ENCODE measurements around the gene RHOV. TPM values are rescaled to one million over a fixed set of nuclear protein-coding genes. Genes with fewer than 3 reads are reported as not detected.

RHOV gene
- total and polyA plus RNA-seq, 3 experiments from 2014 or later = 0.24 to 0.40 TPM; not detected in 1

DNA sequence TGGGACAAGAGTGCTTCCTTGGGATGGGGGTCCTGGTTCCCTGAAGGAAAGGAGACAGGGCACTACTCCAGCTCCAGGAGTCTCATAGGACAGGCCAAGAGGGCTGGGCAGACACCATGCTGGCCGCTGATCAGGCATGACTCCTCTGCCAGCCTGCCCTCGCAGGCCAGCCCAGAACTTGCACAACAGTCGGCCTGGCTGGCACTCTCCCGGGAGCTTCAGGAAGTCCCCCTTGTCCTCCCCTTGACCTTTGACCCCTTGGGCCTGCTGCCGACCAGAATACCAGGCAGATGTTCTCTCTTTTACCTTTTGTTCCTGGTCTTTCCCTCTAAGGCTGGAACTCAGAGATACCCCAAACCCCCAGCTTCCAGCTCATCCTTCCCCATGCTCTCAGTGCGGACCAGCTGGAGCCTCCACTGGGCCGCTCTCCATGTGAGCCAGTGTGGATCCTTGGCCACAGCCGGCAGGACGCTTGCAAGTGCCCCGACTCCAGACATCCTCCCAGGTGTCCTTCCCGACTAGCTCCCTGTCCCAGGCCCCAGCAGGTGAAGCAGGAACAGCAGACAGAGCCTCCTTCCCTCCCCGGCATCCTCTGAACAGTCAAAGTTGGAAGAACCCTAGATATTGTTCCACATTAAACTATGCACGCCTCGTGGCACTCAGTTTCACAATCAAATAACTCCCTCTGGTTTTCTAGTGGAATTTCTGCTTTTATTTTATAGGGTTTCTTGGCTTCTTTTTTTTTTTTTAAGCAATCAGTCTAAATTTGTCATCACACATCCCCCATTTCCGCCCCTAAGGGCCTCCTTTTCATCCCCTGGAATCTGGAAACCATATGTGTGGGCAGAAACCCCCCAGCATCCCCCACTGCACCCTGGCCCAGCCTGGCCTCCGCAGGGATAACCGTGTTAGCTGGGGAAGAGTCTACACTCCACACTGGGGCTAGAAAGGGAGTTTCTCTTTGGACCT is 35.9 kb upstream of the RHOV start:
- CTCF ChIA-PET = interaction anchor here (0.5 to 2.3 kb wide), 8 partner anchors 9 to 278 kb away, joined by 3 to 5 read pairs (median 4); no protein-coding TSS in a partner anchor
- peak overlapping the region in 4 of 8 donors; percentile 61 to 83 (median 72) for H3K27ac Mint-ChIP-seq
- DNase-seq = no peak
- no peaks in the 10 kb centered on the region for H3K9me3 Mint-ChIP-seq
- Histone ChIP-seq H3K4me1 (ENCODE audit: insufficient read depth, low read length) (peaks cover 22% of the 10 kb centered on the region), H3K27me3 (ENCODE audit: insufficient read depth, low read length, poor library complexity, severe bottlenecking) (no peaks in the 10 kb centered on the region), H3K9me3 (ENCODE audit: low read length) (no peaks in the 10 kb centered on the region), H3K36me3 (ENCODE audit: insufficient read depth, low read length) (no peaks in the 10 kb centered on the region), H3K4me3 (ENCODE audit: low read length) (no peak overlapping the region), H3K27ac (ENCODE audit: low read depth, low read length) (no peak overlapping the region)
- POLR2A ChIA-PET = no interaction called here
- H3K4me3 Mint-ChIP-seq = peak overlapping the region in 1 of 7 donors; percentile 69
- H3K27me3 Mint-ChIP-seq = peaks cover 0 to 5% of the 10 kb centered on the region in 2 donors
- peaks cover 4 to 27% (median 9%) of the 10 kb centered on the region in 3 donors for H3K4me1 Mint-ChIP-seq
- H3K36me3 Mint-ChIP-seq = no peaks in the 10 kb centered on the region

DNA sequence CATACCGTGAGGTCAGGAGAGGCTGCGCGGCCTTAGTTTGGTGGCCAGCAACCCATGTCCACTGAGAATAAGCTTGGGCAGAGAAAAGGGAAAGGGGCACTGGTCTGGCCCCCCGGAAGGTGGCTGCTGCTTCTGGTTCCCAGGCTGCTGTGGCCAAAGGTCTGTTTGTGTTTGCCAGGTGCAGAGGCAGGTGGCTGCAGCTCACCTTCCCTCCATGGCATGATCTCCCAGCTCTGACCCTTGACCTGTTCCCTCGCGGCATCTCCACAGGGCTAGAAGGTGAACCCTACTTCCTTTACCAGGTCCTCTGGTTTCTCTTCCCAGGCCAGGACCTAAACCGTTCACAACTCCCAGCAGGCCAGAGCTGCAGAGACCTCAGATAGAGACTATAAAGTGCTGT is 34.1 kb upstream of the RHOV start:
- peak overlapping the region; percentile 30 to 86 (median 77) for H3K4me3 Mint-ChIP-seq
- H3K4me1 ChIP-seq (ENCODE audit: insufficient read depth, low read length) = peaks cover 26% of the 10 kb centered on the region
- H3K27me3 ChIP-seq (ENCODE audit: insufficient read depth, low read length, poor library complexity, severe bottlenecking) = no peaks in the 10 kb centered on the region
- H3K9me3 Mint-ChIP-seq = no peaks in the 10 kb centered on the region
- no peak overlapping the region for H3K27ac ChIP-seq (ENCODE audit: low read depth, low read length)
- H3K4me1 Mint-ChIP-seq = peaks cover 12 to 42% (median 20%) of the 10 kb centered on the region in 3 donors
- peaks cover 0 to 2% of the 10 kb centered on the region in 2 donors for H3K27me3 Mint-ChIP-seq
- peaks cover 0 to 16% (median 0%) of the 10 kb centered on the region in 3 donors for H3K36me3 Mint-ChIP-seq
- H3K4me3 ChIP-seq (ENCODE audit: low read length) = no peak overlapping the region
- H3K27ac Mint-ChIP-seq = peak overlapping the region in 7 of 8 donors; percentile 43 to 95 (median 86)
- DNase-seq = no peak
- H3K9me3 ChIP-seq (ENCODE audit: low read length) = no peaks in the 10 kb centered on the region
- ChIA-PET POLR2A (interaction anchor here (0.6 to 2.2 kb wide), 4 partner anchors 9 to 584 kb away, joined by 3 to 6 read pairs (median 5); partner anchors contain the start of gene CHAC1), CTCF (interaction anchor here (1.6 to 6.9 kb wide), 9 partner anchors 10 to 276 kb away, joined by 3 to 56 read pairs (median 9); partner anchors contain the start of gene DLL4)
- peaks cover 8% of the 10 kb centered on the region for H3K36me3 ChIP-seq (ENCODE audit: insufficient read depth, low read length)

GRCh38 chr15:40906991-40907802 is 33.2 kb upstream of the RHOV start:
- H3K36me3 ChIP-seq (ENCODE audit: insufficient read depth, low read length) = peaks cover 13% of the 10 kb centered on the region
- H3K4me1 ChIP-seq (ENCODE audit: insufficient read depth, low read length) = peaks cover 26% of the 10 kb centered on the region
- no peaks in the 10 kb centered on the region for H3K9me3 ChIP-seq (ENCODE audit: low read length)
- peak overlapping the region; percentile 68 to 95 (median 90) for H3K27ac Mint-ChIP-seq
- peaks cover 0 to 2% of the 10 kb centered on the region in 2 donors for H3K27me3 Mint-ChIP-seq
- ChIA-PET CTCF (interaction anchor here (1.0 to 6.9 kb wide), 16 partner anchors 8 to 425 kb away, joined by 3 to 76 read pairs (median 8); partner anchors contain the start of genes CHAC1, DLL4, NUSAP1 and OIP5), POLR2A (interaction anchor here (0.6 to 2.2 kb wide), 6 partner anchors 9 to 209 kb away, joined by 3 to 10 read pairs (median 4); partner anchors contain the start of genes CHAC1, INO80 and VPS18)
- H3K9me3 Mint-ChIP-seq = no peaks in the 10 kb centered on the region
- H3K36me3 Mint-ChIP-seq = peaks cover 0 to 25% (median 0%) of the 10 kb centered on the region in 3 donors
- no peaks in the 10 kb centered on the region for H3K27me3 ChIP-seq (ENCODE audit: insufficient read depth, low read length, poor library complexity, severe bottlenecking)
- DNase-seq = peak; percentile 44 to 76 (median 64)
- H3K27ac ChIP-seq (ENCODE audit: low read depth, low read length) = peak overlapping the region; percentile 59
- H3K4me1 Mint-ChIP-seq = peaks cover 12 to 48% (median 25%) of the 10 kb centered on the region in 3 donors
- peak overlapping the region; percentile 84 for H3K4me3 ChIP-seq (ENCODE audit: low read length)
- peak overlapping the region; percentile 81 to 91 (median 86) for H3K4me3 Mint-ChIP-seq

DNA sequence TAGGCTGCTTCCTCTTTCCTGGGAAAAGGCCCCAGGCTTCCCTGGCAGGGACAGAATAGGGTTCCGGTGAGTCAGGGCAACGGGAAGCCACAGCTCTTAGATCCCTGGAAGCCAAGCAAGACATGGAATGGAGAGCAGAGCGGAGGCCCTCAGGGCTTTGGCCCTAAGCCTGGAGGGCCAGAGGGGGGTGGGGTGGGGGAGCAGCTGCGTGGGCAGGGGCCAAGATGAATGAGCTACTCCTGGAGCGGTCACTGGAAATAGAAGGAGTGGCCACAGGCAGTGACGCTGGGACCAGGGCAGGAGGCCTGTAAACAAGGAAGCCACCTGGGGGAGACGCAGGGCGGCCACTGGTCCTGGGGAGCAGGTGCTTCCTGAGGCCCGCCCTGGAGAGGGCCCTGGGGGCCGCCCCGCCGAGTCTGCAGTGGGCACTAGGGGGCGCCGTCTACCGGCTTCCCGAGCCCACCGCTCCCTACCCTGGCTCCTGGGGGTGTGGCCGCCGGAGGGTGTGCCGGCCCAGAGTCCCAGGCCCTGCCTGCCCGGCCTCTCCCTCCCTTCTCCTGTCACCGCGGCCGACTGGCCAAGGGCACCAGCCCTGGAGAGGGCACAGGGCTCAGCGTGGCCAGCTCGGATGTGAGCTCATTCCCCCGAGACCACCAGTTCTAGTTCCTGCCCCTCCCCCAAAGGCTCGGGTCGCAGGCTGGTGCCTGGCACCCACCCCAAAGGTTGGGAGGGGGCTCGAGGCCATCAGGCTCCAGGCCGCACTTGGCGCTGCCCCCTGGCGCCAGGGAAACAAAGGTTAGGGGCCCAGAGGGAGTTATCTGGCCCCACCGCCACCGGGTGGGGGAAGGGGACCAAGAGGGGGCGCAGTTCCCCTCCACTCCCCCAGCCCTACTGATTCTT is 32.3 kb upstream of the RHOV start:
- H3K4me3 ChIP-seq (ENCODE audit: low read length) = peak overlapping the region; percentile 84
- H3K9me3 ChIP-seq (ENCODE audit: low read length) = no peaks in the 10 kb centered on the region
- Mint-ChIP-seq H3K27ac (peak overlapping the region in 7 of 8 donors; percentile 35 to 95 (median 90)), H3K4me1 (peaks cover 12 to 48% (median 25%) of the 10 kb centered on the region in 3 donors), H3K9me3 (no peaks in the 10 kb centered on the region), H3K27me3 (peaks cover 0 to 2% of the 10 kb centered on the region in 2 donors), H3K4me3 (peak overlapping the region; percentile 81 to 91 (median 86)), H3K36me3 (peaks cover 0 to 31% (median 0%) of the 10 kb centered on the region in 3 donors)
- H3K36me3 ChIP-seq (ENCODE audit: insufficient read depth, low read length) = peaks cover 13% of the 10 kb centered on the region
- H3K27ac ChIP-seq (ENCODE audit: low read depth, low read length) = peak overlapping the region; percentile 59
- no peaks in the 10 kb centered on the region for H3K27me3 ChIP-seq (ENCODE audit: insufficient read depth, low read length, poor library complexity, severe bottlenecking)
- H3K4me1 ChIP-seq (ENCODE audit: insufficient read depth, low read length) = peaks cover 26% of the 10 kb centered on the region
- peak; percentile 63 to 77 (median 70) for DNase-seq
- ChIA-PET CTCF (interaction anchor here (0.6 to 6.9 kb wide), 25 partner anchors 9 to 386 kb away, joined by 3 to 76 read pairs (median 4); partner anchors contain the start of genes CHAC1, CHP1, DLL4 and VPS18), POLR2A (interaction anchor here (1.3 to 1.9 kb wide), 2 partner anchors 19 to 210 kb away, joined by 3 to 5 read pairs; partner anchors contain the start of gene INO80)

GRCh38 chr15:40904552-40905201 is 30.6 kb upstream of the RHOV start:
- H3K4me3 Mint-ChIP-seq = peak overlapping the region in 1 of 7 donors; percentile 21
- no peaks in the 10 kb centered on the region for H3K9me3 Mint-ChIP-seq
- Histone ChIP-seq H3K4me3 (ENCODE audit: low read length) (no peak overlapping the region), H3K27me3 (ENCODE audit: insufficient read depth, low read length, poor library complexity, severe bottlenecking) (no peaks in the 10 kb centered on the region), H3K27ac (ENCODE audit: low read depth, low read length) (no peak overlapping the region), H3K9me3 (ENCODE audit: low read length) (no peaks in the 10 kb centered on the region), H3K4me1 (ENCODE audit: insufficient read depth, low read length) (peaks cover 26% of the 10 kb centered on the region), H3K36me3 (ENCODE audit: insufficient read depth, low read length) (peaks cover 25% of the 10 kb centered on the region)
- ChIA-PET CTCF (interaction anchor here (0.7 to 6.9 kb wide), 26 partner anchors 9 to 561 kb away, joined by 3 to 76 read pairs (median 5); partner anchors contain the start of genes CHAC1, CHP1, DLL4 and EXD1), POLR2A (interaction anchor here (0.5 to 0.6 kb wide), 2 partner anchors 103 to 210 kb away, joined by 3 read pairs; no protein-coding TSS in a partner anchor)
- peak overlapping the region in 5 of 8 donors; percentile 31 to 92 (median 67) for H3K27ac Mint-ChIP-seq
- H3K27me3 Mint-ChIP-seq = peaks cover 0 to 2% of the 10 kb centered on the region in 2 donors
- H3K4me1 Mint-ChIP-seq = peaks cover 12 to 55% (median 27%) of the 10 kb centered on the region in 3 donors
- no peak for DNase-seq
- peaks cover 0 to 48% (median 0%) of the 10 kb centered on the region in 3 donors for H3K36me3 Mint-ChIP-seq
